COLO829 (cell line): ENCODE results near the gene APLF.
"Not testable (repeated sequence)": the region's sequence is repeated elsewhere in the genome, so short reads cannot be mapped to it uniquely, and the experiment has no call there.

Experiments
- DNase-seq: peaks from one replicate; pipeline ENCODE4 v3.0.0; 2012; ENCODE audit warnings: low spot score

The APLF gene

DNA sequence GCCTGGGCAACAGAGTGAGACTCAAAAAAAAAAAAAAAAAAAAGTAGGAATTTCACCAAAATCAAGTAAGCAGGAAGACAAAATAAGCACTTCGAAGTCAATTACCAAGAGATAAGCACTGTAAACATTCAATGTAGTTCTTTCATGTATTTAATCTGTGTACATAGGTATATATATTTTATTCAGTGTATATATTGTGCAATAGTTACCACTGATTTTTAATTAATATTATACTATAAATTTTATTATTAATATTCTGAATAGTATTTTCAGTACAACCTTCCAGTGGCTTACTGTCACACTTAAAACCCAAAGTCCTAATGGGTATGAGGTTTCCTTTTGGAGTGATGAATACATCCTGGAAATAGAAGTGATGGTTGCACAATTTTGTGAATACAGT is 9.1 kb downstream of the APLF start:
- DNase-seq, result no peak

DNA sequence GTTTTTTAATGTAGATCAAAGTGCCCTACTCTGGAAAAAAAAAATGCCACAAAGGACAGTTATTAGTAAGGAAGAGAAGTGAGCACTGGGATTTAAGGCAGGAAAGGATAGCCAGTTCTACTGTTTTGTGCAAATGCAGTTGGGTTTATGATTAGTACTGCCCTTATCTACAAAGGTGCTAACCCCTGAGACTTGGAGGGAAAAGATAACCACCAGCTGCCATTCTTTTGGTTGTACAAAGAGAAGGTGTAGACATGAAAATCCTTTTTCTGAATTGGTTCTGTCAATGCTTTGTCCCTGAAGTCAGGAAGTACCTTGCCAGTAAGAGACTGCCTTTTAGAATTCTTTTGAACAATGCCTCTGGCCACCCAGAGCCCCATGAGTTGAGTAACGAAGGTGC is 11.3 kb downstream of the APLF start:
- DNase-seq, result no peak

DNA sequence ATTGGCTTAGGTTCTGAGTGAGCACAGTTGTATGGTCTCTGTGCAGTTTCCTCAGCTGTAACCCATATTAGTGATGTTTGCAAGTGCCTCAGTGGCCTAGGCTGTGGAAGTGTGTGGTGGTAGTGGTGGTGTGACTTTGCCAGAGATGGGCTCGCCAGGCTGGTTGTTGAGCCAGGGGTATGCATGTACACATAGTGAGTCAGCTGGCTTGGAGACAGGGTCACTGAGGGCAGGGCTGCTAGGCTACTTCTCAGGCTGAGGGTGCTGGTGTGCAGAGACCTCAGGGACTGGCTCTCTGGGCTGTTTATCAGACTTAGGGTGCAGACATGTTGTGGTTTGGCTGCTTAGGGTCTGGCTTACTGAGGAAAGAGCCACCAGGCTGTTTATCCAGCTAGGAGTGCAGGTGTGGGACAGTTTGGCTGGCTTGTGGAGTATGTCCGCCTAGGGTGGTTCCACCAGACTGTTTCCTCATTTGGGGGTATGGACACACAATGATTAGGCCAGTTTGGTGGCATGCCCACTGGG is 15.0 kb downstream of the APLF start:
- DNase-seq, result no peak

DNA sequence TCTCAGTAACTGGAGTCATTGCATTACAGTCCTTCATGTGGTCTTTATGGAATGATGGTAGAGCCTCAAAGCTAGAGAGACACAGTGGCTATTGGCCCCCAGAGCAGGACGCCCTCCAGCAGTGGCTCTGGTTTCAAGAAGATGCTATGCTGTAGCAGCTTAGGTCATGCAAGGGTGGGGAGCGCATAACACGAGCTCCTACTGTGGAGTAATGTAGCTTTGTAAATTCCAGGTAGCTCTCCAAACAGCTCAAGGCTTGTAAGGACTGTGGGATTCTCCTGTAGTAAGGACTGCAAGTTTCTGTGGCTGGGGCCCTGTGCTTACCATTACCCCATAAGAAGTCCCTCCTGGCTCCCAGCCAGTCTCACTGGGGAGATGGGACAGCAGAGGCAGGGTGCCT is 15.6 kb downstream of the APLF start:
- DNase-seq, result no peak

DNA sequence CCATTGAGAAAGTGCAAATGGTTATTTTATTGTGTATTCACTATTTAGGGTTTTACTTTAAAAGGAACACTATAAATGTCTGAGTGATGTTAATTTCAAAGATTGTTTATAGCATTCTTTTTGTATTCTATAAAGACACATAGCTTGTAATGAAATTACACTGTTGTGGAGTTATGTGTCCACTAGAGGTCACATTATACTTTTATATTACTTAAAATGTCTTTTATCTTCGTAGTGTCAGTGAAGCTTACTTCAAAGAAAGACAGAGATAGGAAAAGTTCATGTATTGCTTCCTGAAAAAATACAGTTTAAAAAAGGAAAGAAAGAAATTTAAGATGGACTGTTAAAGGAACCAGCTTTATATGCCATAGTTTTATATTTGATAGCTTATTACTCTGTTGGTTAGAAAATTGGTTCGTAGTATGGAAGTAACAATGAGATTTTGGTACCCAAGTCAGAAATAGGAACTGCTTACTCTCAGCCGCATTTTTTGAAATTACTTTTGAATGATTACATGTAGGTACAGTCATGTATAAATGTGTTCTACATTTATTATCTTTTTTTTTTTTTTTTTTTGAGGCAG is 20.5 kb downstream of the APLF start:
- peak; percentile 45 for DNase-seq

DNA sequence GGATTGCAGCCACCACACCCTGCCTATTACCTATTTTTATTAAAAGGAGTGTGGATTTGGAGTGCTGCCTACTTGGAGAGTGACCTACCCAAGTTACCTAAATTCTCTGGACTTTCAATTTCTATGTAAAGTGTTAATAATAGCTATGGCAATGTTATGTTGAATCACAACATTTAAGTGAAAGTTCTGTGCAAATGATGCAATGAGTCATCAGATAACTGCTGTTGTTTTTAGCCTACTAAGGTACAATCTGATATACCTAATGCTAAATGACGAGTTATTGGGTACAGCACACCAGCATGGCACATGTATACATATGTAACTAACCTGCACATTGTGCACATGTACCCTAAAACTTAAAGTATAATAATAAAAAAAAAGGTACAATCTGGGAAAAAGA is 21.2 kb downstream of the APLF start:
- not testable (repeated sequence) for DNase-seq

DNA sequence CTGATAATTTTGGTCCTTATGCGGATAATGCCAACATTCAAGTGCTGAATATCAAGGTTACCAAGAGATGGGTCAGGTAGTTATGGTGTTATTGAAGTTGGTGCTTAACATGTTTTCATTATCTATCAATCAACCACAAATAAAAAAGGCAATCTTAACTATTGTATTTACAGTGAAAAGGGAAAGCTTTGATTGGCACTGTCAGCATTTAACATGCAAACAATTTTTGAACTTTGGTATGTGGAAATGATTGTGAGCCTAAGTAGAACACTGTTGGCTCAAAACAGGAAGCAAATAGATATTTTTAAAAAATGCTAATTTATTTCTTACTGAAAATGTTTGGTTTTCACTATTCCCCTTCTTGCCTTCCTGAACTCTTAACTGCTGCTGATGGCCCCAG is 21.9 kb downstream of the APLF start:
- DNase-seq, result no peak

DNA sequence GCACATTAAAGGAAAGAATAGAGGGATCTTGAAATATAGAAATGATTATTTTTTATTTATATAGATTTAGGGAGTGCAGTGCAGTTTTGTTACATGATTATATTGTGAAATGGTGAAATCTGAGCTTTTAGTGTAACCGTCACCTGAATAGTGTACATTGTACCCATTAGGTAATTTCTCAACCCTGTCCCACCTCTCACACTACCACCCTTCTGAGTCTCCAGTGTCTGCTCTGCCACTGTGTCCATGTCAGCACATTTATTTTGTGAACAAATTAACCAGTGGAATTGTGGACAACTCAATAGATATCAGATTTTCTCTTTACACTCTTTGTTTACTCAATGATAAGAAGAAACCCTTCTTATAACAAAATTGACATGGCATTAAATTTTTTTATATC is 24.2 kb downstream of the APLF start:
- no peak for DNase-seq

DNA sequence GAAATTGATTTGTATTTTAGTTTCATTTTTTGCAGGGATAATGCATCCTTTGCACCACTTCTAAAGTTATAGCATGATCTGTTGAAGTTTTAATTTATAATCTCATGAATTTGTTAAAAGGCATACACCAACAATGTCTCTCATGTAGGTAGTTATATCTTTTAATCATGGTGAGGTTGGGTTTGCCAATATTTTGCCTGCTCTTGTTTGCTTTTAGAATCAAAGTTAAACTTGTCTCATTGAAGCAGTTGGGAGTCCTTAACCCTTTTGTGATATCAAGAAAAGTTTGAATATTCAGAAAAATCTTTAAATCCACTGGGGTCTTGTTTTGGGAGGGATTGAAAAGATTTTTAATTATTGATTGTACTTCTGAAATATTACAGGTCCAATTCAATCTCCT is 31.7 kb downstream of the APLF start:
- DNase-seq, result no peak

DNA sequence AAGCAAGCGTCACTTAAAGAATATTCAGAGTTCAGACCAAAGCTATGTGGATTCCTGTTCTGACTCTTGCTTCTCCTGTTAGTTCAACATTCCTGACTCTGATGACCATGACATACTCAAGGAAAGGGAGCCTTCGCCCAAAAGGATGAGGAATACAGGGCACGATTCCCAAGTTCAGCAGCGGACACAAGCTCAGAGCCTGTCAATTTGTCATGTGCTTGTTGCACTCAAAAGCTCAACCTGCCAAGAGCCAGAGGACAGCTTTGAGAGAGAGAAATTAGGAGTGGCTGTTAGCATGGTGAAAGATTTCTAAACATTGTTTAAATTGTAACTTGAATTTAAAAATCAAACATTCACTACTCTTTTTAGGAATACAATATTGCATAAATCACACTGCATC is 33.3 kb downstream of the APLF start:
- DNase-seq, result no peak

DNA sequence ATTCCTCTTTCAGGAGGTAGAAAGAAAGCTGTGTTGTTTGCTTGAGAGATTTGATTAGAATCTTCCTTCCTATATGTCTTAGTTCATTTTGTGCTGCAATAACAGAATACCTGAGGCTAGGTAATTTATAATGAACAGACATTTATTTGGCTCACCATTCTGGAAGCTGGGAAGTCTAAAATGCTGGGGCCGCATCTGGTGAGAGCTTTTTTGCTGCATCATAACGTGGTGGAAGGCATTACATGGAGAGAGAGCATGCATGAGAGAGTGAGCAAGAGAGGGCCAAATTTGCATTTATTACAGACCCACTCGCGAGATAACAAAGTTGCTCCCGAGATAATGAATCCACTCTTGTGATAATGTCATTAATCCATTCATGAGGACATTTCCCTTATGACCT is 34.4 kb downstream of the APLF start:
- DNase-seq, result no peak

DNA sequence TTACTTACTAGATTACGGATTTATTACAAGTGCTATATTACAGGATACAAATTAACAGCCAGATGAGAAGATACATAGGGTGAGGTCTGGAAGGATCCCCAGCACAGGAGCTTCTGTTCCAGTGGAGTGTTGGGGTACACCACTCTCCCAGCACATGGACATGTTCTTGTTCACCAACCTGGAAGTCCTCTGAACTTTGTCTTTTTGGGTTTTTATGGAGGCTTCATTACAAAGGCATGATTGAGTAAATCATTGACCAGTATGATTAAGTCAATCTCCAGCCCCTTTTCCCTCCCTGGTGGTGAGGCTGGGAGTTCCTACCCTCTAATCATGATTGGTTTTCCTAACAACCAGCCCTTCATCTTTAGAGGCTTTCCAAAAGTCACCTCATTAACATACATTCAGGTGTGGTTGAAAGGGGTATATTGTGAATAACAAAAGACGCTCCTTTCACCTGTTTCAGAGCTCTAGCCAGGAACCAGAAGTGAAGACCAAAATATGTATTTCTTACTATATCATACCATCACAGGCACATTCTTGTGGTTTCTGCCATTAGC is 38.3 kb downstream of the APLF start:
- no peak for DNase-seq

DNA sequence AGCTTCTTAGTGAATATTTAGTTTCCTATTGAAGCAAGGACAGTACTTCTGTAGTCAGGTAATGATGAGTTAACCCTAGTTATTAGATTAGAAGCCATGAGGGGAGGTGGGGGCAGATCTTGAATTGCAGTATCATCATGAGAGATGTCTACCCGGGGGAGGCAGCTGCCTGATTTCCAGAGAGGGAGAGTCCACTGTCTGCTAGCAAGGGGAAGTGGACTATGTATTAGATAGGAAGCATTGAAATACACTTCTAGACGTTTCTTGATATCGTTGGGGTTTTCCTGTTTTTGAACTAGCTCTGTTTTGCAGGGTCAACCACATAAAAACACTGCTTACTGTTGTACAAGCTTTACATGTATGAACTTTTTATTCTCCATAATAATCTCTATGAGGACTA is 38.8 kb downstream of the APLF start:
- DNase-seq, result no peak

DNA sequence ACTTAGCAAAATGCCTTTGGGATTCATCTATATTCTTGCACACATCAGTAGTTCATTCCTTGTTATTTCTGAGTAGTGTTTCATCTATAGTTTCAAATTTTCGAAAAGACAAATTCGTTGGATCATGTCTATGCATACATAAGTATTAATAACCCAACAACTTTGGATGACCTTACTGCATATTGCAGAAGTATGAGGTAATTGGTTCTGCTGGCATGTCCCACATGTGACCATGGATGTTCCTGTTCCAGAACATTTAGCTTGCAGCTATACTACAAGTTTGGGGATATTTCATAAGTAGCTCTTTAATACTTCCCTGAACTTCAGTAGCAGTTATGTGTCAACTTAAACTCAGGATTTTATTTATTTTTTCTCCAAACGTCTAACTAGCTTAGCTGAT is 44.9 kb downstream of the APLF start:
- no peak for DNase-seq

DNA sequence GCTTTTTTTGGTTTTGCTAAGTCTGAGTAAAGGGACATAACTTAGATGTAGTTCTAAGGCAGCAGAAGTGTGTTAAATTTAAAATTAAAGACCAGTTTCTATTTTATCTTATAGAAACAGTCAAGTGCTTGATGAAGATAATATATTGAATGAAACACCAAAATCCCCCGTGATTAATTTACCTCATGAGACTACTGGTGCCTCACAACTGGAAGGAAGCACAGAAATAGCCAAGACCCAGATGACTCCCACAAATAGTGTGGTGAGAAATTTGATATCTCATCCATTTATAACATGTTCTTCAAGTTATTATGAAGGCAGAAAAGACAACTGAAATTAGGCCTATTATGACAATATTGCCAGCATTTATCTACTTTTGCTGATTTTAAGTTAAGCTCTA is 45.6 kb downstream of the APLF start:
- no peak for DNase-seq

DNA sequence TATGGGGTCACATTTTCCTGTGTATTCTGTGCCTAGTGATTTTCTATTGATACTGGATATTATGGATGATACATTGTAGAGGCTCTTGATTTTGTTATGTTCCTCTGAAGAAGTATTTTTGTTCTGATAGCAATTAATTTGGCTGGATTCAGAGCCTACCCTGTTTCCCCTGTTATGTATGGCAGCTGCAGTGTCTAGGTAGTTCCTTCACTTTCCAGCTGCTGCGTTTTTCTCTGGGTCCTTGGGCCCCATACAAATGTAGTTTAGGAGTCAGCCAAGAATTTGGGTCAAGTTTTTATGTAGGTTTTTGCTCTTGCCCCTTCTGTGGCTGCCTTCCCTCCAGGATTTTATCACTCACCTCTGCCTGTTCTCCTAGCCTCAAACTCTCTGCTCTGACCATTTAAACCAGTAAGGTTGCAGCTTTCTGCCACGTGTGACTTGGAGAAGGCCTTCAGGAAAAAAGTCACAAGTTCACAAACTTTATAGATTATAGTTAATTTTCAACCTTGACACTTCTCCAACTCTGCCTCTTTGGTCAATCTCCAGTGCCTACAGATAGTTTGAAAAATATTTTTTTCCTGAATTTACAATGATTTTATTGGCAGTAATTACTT is 47.0 kb downstream of the APLF start:
- no peak for DNase-seq

DNA sequence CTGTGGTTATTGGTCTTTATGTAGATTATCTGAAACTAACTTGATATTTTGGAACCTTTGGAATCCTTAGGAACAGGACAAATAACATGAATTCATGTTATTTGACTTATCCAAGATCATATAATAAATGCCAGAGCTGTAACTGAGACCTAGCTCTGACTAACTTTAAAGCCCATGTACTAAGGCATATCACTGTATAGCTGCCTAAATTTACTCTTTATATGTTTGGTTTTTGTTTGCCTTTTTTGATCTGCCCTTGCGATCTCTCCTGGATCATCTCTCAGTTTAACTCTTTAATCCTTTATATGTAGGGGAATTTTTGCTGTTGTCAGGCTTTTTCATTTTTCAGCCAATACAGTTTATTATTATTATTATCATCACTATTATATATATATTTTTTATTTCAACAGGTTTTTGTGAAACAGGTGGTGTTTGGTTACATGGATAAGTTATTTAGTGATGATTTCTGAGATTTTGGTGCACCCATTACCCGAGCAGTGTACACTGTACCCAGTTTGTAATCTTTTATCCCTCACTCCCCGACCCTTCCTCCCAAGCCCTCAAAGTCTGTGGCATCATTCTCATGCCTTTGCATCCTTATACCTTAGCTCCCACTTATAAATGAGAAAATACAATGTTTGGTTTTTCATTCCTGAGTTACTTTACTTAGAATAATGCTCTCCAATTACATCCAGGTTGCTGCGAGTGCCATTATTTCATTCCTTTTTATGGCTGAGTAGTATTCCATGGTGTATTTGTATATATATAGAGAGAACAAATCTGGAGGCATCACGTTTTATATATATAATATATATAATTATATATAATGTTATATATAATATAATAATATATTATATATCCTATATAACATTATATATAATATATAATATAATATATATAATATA is 48.9 kb downstream of the APLF start:
- no peak for DNase-seq

DNA sequence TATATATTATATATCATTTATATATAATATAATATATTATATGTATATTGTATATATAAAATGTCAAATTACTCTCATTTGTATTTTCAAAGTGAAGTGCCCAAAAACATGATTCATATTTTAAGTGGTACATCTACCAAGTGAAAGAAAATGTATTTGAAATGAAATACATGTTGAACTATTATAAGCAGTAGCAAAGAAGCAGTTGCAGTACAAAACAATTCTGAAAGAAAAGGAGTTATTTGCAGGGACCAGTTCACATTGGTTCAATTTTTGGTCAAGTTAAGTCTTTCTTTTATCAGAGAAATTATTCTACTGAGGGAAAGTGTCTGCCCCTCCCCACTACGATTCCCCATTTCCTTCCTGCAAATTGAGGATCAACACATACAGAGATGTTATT is 51.9 kb downstream of the APLF start:
- no peak for DNase-seq

DNA sequence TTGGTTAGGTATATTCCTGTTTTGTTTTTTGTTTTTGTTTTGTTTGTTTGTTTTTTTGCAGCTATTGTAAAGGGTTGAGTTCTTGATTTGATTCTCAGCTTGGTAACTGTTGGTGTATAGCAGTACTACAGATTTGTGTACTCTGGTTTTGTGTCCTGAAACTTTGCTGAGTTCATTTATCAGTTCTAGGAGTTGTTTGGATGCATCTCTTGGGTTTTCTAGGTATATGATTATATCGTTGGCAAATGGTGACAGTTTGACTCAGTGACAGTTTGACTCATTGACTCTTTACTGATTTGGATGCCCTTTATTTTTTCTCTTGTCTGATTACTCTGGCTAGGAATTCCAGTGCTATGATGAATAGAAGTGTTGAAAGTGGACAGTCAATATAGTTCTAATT is 53.7 kb downstream of the APLF start:
- DNase-seq, result no peak

DNA sequence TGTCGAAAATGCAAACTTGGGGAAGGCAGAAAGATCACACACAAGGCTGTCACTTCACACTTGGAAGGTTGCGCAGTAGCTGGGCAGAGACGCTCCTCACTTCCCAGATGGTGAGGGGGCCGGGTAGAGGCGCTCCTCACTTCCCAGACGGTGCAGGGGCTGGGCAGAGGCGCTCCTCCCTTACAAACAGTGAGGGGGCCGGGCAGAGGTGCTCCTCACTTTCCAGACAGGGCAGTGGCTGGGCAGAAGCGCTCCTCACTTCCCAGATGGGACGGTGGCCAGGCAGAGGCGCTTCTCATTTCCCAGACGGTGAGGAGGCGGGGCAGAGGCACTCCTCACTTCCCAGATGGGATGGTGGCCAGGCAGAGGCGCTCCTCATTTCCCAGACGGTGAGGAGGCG is 59.6 kb downstream of the APLF start:
- DNase-seq, result not testable (repeated sequence)

DNA sequence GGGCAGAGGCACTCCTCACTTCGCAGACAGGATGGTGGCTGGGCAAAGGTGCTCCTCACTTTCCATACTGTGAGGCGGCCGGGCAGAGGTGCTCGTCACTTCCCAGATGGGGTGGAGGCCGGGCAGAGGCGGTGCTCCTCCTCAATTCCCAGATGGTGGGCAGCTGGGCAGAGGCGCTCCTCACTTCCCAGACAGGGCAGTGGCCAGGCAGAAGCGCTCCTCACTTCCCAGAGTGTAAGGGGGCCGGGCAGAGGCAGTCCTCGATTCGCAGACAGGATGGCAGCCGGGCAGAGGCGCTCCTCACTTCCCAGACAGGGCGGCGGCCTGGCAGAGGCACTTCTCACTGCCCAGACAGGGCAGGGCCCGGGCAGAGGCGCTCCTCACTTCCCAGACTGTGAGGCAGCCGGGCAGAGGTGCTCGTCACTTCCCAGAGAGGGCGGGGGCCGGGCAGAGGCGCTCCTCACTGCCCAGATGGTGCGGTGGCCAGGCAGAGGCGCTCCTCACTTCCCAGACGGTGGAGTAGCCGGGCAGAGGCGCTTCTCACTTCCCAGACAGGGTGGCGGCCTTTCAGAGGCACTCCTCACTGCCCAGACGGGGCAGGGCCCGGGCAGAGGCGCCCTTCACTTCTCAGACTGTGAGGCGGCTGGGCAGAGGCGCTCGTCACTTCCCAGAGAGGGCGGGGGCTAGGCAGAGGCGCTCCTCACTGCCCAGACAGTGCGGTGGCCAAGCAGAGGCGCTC is 60.1 kb downstream of the APLF start:
- DNase-seq, result not testable (repeated sequence)

DNA sequence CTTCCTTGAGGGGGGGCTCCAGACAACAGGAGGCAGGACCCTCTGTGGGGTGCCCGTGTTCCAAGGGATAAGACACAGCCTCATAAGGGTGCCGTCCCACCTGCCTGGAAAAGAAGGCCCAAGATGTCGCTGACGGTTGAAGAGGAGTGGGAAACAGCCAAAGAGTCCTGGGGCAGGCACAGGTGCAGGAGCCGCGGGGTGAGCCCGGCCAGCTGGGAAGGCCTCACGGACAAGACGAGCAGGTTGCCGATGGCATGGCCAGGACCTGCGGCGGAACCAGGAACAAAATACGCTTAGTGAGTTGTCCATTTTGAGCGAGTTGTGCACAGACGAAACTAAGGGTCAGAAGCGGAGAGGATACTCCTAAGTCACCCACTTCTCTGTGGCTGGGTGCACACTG is 61.8 kb downstream of the APLF start:
- not testable (repeated sequence) for DNase-seq
